WI38 (cell line): ENCODE results near the gene EPB42.

ENCODE experiments used
- H3K4me3 ChIP-seq: 2 replicates; pipeline ENCODE4 v1.5.1; 2011; ENCODE audit warnings: low read depth, mild to moderate bottlenecking, control low read depth, low read length
- CTCF ChIP-seq: IDR thresholded peaks from 2 replicates; pipeline ENCODE4 v1.5.1; 2012; ENCODE audit warnings: low read depth, mild to moderate bottlenecking, control low read depth, low read length

EPB42 gene

GRCh38 chr15:43211224-43211735, 9.5 kb downstream of the EPB42 start:
- no peak for TF ChIP-seq CTCF

GRCh38 chr15:43210807-43211206, 10.0 kb downstream of the EPB42 start:
- TF ChIP-seq CTCF = no peak
- no peak overlapping the region for H3K4me3 ChIP-seq

More at GRCh38 chr15:43211224-43211735, 9.5 kb downstream of the EPB42 start:
- H3K4me3 ChIP-seq = no peak overlapping the region

DNA sequence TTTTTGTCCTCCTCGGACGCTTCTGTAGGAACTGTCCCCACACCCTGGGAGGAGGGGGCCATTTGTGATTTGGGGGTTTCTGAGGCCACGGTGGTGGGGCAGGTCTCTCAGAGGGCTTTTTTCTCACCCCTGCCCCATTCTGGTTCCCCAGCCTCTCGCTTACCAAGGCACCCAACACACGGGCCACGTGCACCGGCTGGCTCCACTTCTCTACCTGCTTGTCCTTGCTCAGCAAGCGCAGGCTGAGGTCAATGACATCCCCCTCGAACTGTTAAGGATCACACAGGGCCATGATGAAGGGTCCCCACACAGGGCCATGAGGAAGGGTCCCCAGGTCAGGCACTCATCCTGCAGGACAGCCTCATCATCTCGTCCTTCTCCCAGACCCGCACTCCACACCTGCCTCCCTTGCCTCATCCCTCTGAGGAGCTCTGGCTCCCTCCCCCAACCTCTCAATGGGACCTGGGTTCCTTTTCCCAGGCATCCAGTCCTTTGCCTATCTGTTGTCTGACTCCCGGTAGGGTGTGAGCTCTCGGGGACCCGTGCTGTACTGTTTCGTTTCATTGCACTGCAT, 10.6 kb downstream of the EPB42 start:
- TF ChIP-seq CTCF = no peak

DNA sequence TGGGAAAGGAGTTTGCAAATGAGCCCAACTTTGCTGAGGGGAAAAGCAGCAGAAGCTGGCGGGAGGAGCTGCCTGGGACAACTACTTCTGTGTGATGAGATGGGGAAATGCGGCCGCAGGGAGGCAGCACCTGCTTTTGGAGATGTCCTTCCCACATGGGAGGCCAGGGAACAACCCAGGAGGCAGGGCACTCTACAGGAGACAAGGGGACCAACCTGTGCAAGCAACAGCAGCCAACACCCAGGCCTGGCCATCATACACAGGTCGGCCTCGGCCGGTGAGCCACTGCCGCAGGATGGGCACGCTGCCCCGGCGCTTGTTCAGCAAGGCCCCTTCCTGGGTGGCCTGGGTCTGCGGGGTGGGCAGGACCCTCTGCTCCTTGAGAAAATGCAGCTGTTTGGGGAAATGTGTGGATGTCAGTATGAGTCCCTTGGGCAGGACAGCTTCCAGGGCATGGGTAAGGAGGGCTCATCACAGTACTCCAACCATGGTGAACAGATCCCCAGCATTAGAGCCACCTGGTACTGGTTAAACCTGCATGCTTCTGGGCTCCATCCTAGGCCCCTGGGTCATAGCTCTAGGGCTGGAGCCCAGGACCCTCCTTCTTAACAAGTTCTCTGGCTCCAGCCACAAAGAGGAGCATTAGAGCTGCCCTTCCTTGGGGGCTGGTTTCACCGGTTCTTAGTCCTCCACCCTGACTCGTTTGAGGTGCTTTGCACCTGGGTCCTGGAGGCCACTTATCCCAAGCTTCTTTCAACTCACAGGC, 11.6 kb downstream of the EPB42 start:
- H3K4me3 ChIP-seq = no peak overlapping the region
- no peak for TF ChIP-seq CTCF

More for the DNA sequence above, 10.6 kb downstream of the EPB42 start:
- H3K4me3 ChIP-seq = no peak overlapping the region

- TF ChIP-seq CTCF = no peak
- H3K4me3 ChIP-seq = no peak overlapping the region
These were observed 12.5 kb downstream of the EPB42 start for GRCh38 chr15:43208052-43209002.

DNA sequence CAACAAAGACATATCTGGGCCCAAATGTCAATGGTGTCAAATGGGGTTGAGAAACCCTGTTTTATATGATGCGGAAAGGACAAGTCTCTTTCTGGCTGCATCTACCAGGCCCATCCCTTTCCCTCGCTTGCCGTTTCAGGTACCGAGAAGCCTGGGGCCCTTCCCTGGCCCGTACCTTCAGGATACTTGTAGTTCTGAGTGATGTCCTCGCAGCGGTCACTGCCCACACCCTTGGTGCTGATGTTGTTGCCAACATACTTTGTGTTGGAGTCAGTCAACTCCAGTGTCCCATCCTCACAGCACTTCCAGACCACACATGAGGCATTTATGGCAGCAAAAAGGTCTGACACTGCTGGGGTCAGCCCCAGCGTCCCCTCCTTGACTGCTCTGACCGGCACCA, 13.8 kb downstream of the EPB42 start:
- TF ChIP-seq CTCF = no peak
- no peak overlapping the region for H3K4me3 ChIP-seq
